Osteocyte (in vitro differentiated cells): ENCODE data around the gene MBOAT7. TPM values are rescaled to one million over a fixed set of nuclear protein-coding genes. Genes with fewer than 3 reads are reported as not detected.

Experiments used
- DNase-seq: peaks from one replicate; pipeline ENCODE4 v3.0.0; 2021; ENCODE audit warnings: mixed read lengths; ENCODE audit not compliant: unreplicated experiment; ENCODE audit errors: extremely low spot score
- H3K27ac Mint-ChIP-seq: one replicate; pipeline ENCODE4 v1.8.0; 2021; ENCODE audit warnings: mild to moderate bottlenecking, mixed read lengths; ENCODE audit not compliant: unreplicated experiment
- H3K27me3 Mint-ChIP-seq: one replicate; pipeline ENCODE4 v1.8.0; 2021; ENCODE audit warnings: mixed read lengths; ENCODE audit not compliant: unreplicated experiment
- H3K36me3 Mint-ChIP-seq: one replicate; pipeline ENCODE4 v1.8.0; 2021; ENCODE audit warnings: mixed read lengths; ENCODE audit not compliant: unreplicated experiment
- H3K4me1 Mint-ChIP-seq: one replicate; pipeline ENCODE4 v1.8.0; 2021; ENCODE audit warnings: mixed read lengths; ENCODE audit not compliant: unreplicated experiment
- H3K4me3 Mint-ChIP-seq: one replicate; pipeline ENCODE4 v1.8.0; 2021; ENCODE audit warnings: mild to moderate bottlenecking, moderate library complexity, mixed read lengths; ENCODE audit not compliant: unreplicated experiment
- H3K9me3 Mint-ChIP-seq: one replicate; pipeline ENCODE4 v1.8.0; 2021; ENCODE audit warnings: mixed read lengths; ENCODE audit not compliant: unreplicated experiment
- total RNA-seq: library from RNA; stranded (reverse); gene quantifications from 2 replicates; pipeline ENCODE4 v1.2.1, GENCODE V29; 2021
- TF ChIP-seq, protein P1 (sequence below): fragments of 200-600 bp; sonication (generic); IDR thresholded peaks from 2 replicates; pipeline ENCODE4 v1.5.0; 2021; ENCODE audit warnings: antibody characterized with exemption, mild to moderate bottlenecking, moderate library complexity

MBOAT7 gene
- total RNA-seq, 1 donor from 2014 or later: 85.2 TPM

DNA sequence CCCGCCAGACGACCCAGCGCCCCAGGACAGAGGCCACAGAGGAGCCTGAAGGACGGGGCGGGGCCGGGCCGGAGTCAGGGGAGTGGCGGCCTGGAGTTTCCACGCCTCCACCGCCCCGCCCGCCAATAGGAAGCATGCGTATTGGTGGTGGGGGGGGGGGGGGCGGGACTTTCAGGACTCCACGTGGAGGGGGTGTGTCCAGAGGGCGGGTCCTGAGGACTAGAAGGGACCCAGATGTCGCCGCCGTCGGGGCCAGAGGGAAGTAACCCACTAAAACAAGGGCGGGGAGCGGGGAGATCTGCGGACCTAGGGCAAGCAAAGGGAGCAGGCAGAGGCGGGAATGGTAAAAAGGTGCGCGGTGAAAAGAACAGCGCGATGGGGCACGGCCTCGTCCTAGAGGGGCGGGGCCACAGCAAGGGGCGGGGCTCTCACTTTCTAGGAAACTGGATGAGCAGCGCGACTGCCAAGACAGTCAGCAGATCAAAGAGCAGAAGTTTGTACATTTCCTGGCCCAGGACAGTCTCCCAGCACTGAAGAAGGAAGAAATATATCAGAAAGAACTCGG lies 27.1 kb downstream of the MBOAT7 start:
- peak overlapping the region; percentile 66 for H3K4me3 Mint-ChIP-seq
- peaks cover 3% of the 10 kb centered on the region for H3K36me3 Mint-ChIP-seq
- peaks cover 3% of the 10 kb centered on the region for H3K9me3 Mint-ChIP-seq
- TF ChIP-seq, protein P1, sequence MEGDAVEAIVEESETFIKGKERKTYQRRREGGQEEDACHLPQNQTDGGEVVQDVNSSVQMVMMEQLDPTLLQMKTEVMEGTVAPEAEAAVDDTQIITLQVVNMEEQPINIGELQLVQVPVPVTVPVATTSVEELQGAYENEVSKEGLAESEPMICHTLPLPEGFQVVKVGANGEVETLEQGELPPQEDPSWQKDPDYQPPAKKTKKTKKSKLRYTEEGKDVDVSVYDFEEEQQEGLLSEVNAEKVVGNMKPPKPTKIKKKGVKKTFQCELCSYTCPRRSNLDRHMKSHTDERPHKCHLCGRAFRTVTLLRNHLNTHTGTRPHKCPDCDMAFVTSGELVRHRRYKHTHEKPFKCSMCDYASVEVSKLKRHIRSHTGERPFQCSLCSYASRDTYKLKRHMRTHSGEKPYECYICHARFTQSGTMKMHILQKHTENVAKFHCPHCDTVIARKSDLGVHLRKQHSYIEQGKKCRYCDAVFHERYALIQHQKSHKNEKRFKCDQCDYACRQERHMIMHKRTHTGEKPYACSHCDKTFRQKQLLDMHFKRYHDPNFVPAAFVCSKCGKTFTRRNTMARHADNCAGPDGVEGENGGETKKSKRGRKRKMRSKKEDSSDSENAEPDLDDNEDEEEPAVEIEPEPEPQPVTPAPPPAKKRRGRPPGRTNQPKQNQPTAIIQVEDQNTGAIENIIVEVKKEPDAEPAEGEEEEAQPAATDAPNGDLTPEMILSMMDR: no peak
- no peaks in the 10 kb centered on the region for H3K27me3 Mint-ChIP-seq
- H3K4me1 Mint-ChIP-seq: peaks cover 34% of the 10 kb centered on the region
- no peak overlapping the region for H3K27ac Mint-ChIP-seq
- DNase-seq: no peak

DNA sequence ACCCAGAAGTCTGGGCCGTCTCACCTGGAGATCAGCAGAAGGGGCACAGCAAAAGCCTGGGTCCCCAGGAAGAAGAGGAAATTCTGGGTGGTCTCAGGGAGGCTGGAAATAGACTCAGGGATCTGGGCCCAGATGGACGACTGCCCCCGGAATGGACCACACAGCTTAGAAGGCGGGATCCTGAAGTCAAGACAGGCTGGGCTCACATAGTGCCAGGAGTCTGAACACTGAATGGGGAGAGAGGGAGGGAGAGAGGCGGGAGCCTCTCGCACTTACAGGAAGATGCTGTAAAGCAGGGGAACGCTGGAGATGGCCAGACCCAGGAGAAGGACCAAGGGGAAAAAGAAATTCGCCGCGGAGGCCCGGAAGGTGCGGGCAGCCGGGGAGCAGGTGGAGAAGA lies 28.5 kb downstream of the MBOAT7 start:
- peak overlapping the region; percentile 100 for H3K27ac Mint-ChIP-seq
- peaks cover 10% of the 10 kb centered on the region for H3K36me3 Mint-ChIP-seq
- H3K9me3 Mint-ChIP-seq: peaks cover 3% of the 10 kb centered on the region
- H3K27me3 Mint-ChIP-seq: no peaks in the 10 kb centered on the region
- no peak for DNase-seq
- TF ChIP-seq, protein P1: no peak
- peaks cover 34% of the 10 kb centered on the region for H3K4me1 Mint-ChIP-seq
- peak overlapping the region; percentile 100 for H3K4me3 Mint-ChIP-seq

DNA sequence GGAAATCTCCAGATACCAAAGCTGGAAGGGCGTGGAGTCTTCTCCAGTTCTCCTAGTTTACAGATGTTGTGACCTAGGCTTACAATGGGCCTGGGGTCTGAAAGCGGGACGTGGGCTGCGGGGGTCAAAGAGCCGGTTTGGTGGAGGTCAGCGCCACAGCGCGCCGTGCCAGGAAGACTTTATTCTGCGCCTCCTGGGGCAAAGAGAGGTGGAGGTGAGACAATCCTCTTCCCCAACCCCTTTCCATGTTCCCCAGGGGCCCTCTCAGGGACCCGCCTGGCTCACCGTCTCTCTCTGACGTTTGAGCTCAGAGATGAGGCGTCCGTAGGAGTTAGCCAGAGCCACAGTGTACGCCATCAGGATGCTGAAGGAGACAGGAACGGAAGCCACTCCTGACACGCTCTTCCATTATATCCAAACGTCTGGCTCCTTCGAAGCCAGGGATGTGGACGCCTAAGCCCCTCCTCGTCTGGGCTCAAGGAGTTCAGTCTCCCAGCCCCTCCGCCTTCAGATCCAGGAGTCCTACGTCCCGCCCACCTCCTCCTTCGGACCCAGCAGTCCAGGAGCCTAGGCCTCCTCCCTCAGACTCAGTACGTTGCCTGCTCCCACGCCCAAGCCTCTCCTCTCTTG lies 29.1 kb downstream of the MBOAT7 start:
- Mint-ChIP-seq H3K4me3 (peak overlapping the region; percentile 100), H3K4me1 (peaks cover 34% of the 10 kb centered on the region), H3K27me3 (no peaks in the 10 kb centered on the region), H3K36me3 (peaks cover 10% of the 10 kb centered on the region), H3K27ac (peak overlapping the region; percentile 100), H3K9me3 (peaks cover 3% of the 10 kb centered on the region)
- DNase-seq: no peak
- TF ChIP-seq, protein P1: no peak

DNA sequence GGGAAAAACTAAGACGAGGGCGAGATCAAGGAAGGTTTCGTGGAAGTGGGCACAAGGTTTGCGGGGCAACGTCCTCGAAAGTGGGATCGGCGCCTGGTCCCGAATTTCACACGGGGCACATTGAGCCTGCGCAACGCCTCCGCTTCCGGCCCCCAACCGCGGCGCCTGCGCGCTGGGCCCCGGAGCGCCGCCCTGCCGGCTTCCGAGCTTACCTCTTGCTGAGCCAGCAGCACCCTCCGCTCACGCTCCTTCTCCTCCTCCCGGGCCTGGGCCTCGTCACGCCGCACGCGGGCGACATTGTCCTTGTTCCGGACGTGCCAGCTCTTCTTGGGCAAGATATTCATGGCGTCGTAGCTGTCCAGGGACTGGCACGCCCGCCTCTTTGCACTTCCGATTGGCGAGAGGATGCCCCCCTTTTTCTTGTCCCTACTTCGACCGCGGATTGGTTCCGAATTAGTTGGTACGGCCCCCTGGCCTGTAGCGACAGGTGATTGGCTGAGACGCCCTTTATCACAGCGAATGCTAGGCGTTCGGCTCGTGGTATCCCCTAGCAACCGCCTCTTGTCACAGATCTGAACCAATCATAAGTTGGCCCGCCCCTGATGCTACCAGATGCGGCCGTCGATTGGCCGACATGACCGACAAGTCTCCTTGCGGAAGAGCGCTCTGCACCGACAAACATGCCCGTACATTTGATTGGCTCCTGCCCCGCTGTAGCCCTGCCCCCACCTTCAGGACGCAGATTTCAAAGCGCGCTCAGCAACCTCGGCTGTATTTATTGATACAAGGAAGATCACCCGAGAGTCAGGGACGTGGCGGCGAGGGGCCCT lies 29.8 kb downstream of the MBOAT7 start, which contains the start of gene LENG1:
LENG1 (minus strand) TSS at position 370 of the 830 bp plus-strand sequence; CDS start at position 344, 26 bp downstream.
- peak; percentile 100 for DNase-seq
- H3K9me3 Mint-ChIP-seq: peaks cover 3% of the 10 kb centered on the region
- H3K36me3 Mint-ChIP-seq: peaks cover 16% of the 10 kb centered on the region
- TF ChIP-seq, protein P1: peak; percentile 56
- H3K4me1 Mint-ChIP-seq: peaks cover 34% of the 10 kb centered on the region
- H3K4me3 Mint-ChIP-seq: peak within 1 kb of the TSS; percentile 100
- peak within 1 kb of the TSS; percentile 100 for H3K27ac Mint-ChIP-seq
- no peaks in the 10 kb centered on the region for H3K27me3 Mint-ChIP-seq
